Measurements from ENCODE around the gene NXPH4.
A peak's percentile ranks its signal among the peaks of the same experiment; 100 is the strongest.

Gene NXPH4

DNA sequence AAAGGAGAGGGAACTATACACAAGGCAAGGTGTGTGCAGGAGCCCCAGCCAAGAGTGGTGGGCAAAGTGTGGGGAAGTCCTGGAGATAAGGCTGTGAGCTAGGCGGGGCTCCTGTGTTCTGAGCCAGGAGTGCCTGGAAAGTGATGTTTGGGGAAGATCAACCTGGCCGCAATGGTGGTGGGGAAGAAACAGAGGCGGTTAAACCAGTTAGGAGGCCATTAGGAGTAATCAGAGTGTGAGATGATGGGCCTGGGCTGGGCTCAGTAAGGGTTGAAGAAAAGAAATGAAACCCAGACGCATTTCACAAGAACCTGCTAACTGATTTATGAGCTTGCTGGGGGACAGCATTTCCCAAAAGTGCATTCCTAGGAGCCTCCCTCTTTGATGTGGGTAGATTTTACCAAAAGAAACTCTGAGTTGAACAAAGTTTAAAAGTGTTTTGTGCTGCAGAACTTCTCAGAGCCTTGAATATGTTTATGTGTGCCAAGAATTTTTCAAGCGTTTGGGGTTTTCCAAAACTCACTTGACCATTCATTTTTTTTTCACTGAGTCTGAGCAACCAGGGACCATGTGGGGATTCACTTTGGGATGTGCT lies 34.9 kb upstream of the NXPH4 start:
- DNase-seq, result no peak
- intact Hi-C loops (cut with DNase I), result loop anchor here (5.0 kb wide), 1 partner anchor 54 kb away; the partner anchor contains the start of gene LRP1

DNA sequence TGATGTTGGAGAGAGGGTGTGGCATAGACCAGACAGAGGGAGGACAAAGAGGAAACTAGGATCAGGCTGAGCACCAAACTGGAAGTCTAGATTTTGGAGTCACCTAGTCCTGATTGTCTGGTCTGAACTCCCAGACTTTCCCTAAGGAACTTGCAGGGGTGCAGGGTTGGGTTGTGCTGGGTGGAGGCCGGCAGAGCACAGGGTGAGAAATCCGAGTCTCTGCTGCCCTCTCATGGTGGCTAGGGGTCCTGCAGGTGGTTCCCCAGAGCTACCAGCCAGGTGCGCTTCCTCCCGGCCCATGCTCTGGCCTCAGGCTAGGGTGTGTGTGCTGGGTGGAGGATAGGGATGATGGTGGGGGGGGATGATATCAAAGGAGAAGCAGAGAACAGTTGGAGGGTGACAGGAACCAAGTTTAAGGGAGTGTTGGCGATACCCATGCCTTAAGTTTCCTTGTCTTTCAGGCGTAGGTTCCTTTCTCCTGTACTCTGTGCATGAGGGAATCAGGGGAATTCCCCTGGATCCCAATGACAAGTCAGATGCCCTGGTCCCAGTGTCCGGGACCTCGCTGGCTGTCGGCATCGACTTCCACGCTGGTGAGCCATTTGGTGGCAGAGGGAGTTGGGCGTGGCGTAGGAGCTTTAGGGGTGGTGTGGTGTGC lies 33.5 kb upstream of the NXPH4 start:
- intact Hi-C loops (cut with DNase I), result loop anchor here (5.0 kb wide), 1 partner anchor 56 kb away; the partner anchor contains the start of gene LRP1
- peak; percentile 38 to 90 (median 76) for DNase-seq

- intact Hi-C loops (cut with DNase I), result loop anchor here (5.0 kb wide), 1 partner anchor 57 kb away; the partner anchor contains the start of gene LRP1
- no peak for DNase-seq
These were observed 32.5 kb upstream of the NXPH4 start for GRCh38 chr12:57183939-57184725.

DNA sequence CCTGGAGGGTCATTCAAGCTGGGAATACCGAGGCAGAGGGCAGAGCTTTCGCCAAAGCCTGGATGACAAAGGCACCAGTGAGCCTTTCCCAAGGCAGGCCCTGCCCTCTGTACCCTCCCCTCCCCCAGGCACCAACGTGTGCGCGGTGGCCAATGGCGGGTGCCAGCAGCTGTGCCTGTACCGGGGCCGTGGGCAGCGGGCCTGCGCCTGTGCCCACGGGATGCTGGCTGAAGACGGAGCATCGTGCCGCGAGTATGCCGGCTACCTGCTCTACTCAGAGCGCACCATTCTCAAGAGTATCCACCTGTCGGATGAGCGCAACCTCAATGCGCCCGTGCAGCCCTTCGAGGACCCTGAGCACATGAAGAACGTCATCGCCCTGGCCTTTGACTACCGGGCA lies 31.2 kb upstream of the NXPH4 start:
- DNase-seq, result no peak
- intact Hi-C loops (cut with DNase I), result no loop called here

GRCh38 chr12:57185906-57186508 lies 30.6 kb upstream of the NXPH4 start:
- intact Hi-C loops (cut with DNase I), result no loop called here
- peak in 22 of 42 donors; percentile 35 to 73 (median 51) for DNase-seq

- peak in 23 of 42 donors; percentile 25 to 79 (median 52) for DNase-seq
- intact Hi-C loops (cut with DNase I), result no loop called here
These were observed 29.1 kb upstream of the NXPH4 start for GRCh38 chr12:57187222-57188089.

- no peak for DNase-seq
- intact Hi-C loops (cut with DNase I), result no loop called here
These were observed 28.5 kb upstream of the NXPH4 start for GRCh38 chr12:57188090-57188425.

DNA sequence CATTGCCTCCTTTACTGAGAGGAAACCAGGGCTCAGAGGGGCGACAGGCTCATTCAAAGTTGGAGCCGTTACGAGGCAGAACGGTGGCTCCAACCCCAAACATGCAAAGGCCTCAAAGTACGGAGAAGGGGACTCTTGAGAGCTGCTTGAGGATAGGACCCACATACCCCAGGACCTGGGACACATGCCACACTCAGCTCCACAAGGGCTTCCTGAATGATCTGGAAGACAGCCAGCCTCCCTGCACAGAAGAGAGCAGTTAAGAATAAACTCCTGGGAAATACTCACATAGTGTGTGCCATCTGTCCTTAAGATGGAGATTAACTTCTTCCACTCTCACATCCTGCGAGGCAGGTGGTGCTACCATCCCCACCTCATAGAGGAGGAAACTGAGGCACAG lies 26.6 kb upstream of the NXPH4 start:
- intact Hi-C loops (cut with DNase I), result no loop called here
- peak in 1 of 42 donors; percentile 30 for DNase-seq

GRCh38 chr12:57190821-57191220 lies 25.8 kb upstream of the NXPH4 start:
- DNase-seq, result no peak
- intact Hi-C loops (cut with DNase I), result no loop called here

- DNase-seq, result no peak
- intact Hi-C loops (cut with DNase I), result no loop called here
These were observed 25.2 kb upstream of the NXPH4 start for GRCh38 chr12:57191410-57191809.

GRCh38 chr12:57192920-57193319 lies 23.7 kb upstream of the NXPH4 start:
- DNase-seq, result no peak
- intact Hi-C loops (cut with DNase I), result no loop called here

- DNase-seq, result peak in 31 of 42 donors; percentile 14 to 83 (median 60)
- intact Hi-C loops (cut with DNase I), result no loop called here
These were observed 22.8 kb upstream of the NXPH4 start for GRCh38 chr12:57193706-57194245.

- no peak for DNase-seq
- intact Hi-C loops (cut with DNase I), result no loop called here
These were observed 22.3 kb upstream of the NXPH4 start for GRCh38 chr12:57194253-57194652.

GRCh38 chr12:57195186-57195585 lies 21.4 kb upstream of the NXPH4 start:
- peak in 23 of 42 donors; percentile 19 to 67 (median 48) for DNase-seq
- intact Hi-C loops (cut with DNase I), result no loop called here

DNA sequence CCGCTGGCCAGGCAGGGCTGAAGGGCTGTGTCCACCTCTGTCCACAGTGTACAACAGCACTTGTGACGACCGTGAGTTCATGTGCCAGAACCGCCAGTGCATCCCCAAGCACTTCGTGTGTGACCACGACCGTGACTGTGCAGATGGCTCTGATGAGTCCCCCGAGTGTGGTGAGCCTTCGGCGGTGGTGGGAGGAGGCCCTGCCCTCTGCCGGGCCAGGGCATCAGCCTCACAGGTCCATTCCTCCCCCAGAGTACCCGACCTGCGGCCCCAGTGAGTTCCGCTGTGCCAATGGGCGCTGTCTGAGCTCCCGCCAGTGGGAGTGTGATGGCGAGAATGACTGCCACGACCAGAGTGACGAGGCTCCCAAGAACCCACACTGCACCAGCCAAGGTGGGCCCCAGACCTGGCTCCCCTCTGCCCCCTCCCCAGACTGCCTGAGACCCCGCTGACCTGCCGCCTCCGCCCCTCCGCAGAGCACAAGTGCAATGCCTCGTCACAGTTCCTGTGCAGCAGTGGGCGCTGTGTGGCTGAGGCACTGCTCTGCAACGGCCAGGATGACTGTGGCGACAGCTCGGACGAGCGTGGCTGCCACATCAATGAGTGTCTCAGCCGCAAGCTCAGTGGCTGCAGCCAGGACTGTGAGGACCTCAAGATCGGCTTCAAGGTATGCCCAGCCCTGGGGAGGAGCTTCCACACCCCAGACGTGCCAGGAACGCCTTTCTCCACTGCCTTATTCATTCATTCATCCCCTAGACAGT lies 20.8 kb upstream of the NXPH4 start:
- intact Hi-C loops (cut with DNase I), result no loop called here
- no peak for DNase-seq

- DNase-seq, result no peak
These were observed 20.2 kb upstream of the NXPH4 start for GRCh38 chr12:57196439-57196838.

GRCh38 chr12:57196956-57197355 lies 19.6 kb upstream of the NXPH4 start:
- intact Hi-C loops (cut with DNase I), result no loop called here
- DNase-seq, result no peak

More at GRCh38 chr12:57196439-57196838, 20.2 kb upstream of the NXPH4 start:
- intact Hi-C loops (cut with DNase I), result no loop called here

DNA sequence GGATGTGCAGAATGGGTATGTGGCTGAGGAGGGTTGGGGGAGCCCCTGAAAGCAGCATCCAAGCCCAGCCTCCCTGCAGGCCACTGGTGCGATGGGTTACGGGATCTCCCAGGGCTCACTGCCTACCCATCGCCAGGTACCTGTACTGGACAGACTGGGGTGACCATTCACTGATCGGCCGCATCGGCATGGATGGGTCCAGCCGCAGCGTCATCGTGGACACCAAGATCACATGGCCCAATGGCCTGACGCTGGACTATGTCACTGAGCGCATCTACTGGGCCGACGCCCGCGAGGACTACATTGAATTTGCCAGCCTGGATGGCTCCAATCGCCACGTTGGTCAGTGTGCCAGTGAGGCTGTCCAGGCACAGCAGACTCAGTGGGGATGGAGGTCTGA lies 18.3 kb upstream of the NXPH4 start:
- intact Hi-C loops (cut with DNase I), result no loop called here
- DNase-seq, result no peak
